IMR-90 (cell line): ENCODE data around the gene LRRC2. TPM values are rescaled to one million over a fixed set of nuclear protein-coding genes. Genes with fewer than 3 reads are reported as not detected.

Source experiments
- ATAC-seq: fragments of 200-7000 bp; cut with Tn5 transposase; 2 replicates; pipeline ENCODE4 v1.9.1; 2020; ENCODE audit warnings: low read depth, mild to moderate bottlenecking, moderate library complexity
- BruUV-seq: library from RNA; stranded (reverse); fragments of 400-500 nt; replicated peaks from 2 replicates; lab custom pipeline; 2021; lab: Mats Ljungman, UMichigan
- CTCF ChIA-PET: fragments of 300-600 bp; formaldehyde crosslinking; extraction: SDS; loops from one replicate; lab custom pipeline; 2021; ENCODE audit warnings: antibody characterized with exemption; lab: Yijun Ruan, JAX
- POLR2A ChIA-PET: fragments of 300-600 bp; sonication (Branson Sonifier 250); formaldehyde crosslinking; loops from one replicate; lab custom pipeline; 2022; ENCODE audit warnings: antibody characterized with exemption; ENCODE audit not compliant: unreplicated experiment; lab: Charles Lee
- DNase-seq: peaks from one replicate; pipeline ENCODE4 v3.0.0; 2013
- H2AFZ ChIP-seq: replicated peaks from 2 replicates; pipeline ENCODE3; 2013; ENCODE audit warnings: low read length, mild to moderate bottlenecking; ENCODE audit not compliant: poor library complexity
- H2AK5ac ChIP-seq: 2 replicates; pipeline ENCODE4 v1.6.1; 2013; ENCODE audit warnings: low read depth, low read length, inconsistent platforms
- H2AK9ac ChIP-seq: replicated peaks from 2 replicates; pipeline ENCODE3; 2013; ENCODE audit warnings: mild to moderate bottlenecking, low read depth, low read length, moderate library complexity; ENCODE audit not compliant: poor library complexity
- H2BK120ac ChIP-seq: 2 replicates; pipeline ENCODE4 v1.6.1; 2013; ENCODE audit warnings: low read depth, low read length, inconsistent platforms
- H2BK15ac ChIP-seq: 3 replicates; pipeline ENCODE4 v1.6.1; 2013; ENCODE audit warnings: low read depth, low read length, inconsistent platforms
- H2BK20ac ChIP-seq: 2 replicates; pipeline ENCODE4 v1.6.1; 2013; ENCODE audit warnings: low read depth, mild to moderate bottlenecking, inconsistent platforms, low read length, moderate library complexity
- H2BK5ac ChIP-seq: 2 replicates; pipeline ENCODE4 v1.6.1; 2013; ENCODE audit warnings: mild to moderate bottlenecking, low read depth, low read length, inconsistent platforms; ENCODE audit not compliant: poor library complexity, severe bottlenecking
- H3K14ac ChIP-seq: replicated peaks from 2 replicates; pipeline ENCODE4 v1.6.1; 2013; ENCODE audit warnings: low read depth, low read length, inconsistent platforms
- H3K18ac ChIP-seq: 2 replicates; pipeline ENCODE4 v1.6.1; 2013; ENCODE audit warnings: low read depth, low read length, control low read depth
- H3K23ac ChIP-seq: 2 replicates; pipeline ENCODE4 v1.6.1; 2013; ENCODE audit warnings: low read depth, low read length, inconsistent platforms
- H3K27ac ChIP-seq: 2 replicates; pipeline ENCODE4 v1.5.1; 2013; ENCODE audit warnings: mild to moderate bottlenecking, control low read depth, low read length; ENCODE audit not compliant: insufficient read depth
- H3K27me3 ChIP-seq: 2 replicates; pipeline ENCODE4 v1.6.1; 2013; ENCODE audit warnings: low read length; ENCODE audit not compliant: control insufficient read depth, insufficient read depth
- H3K36me3 ChIP-seq: 2 replicates; pipeline ENCODE4 v1.6.1; 2013; ENCODE audit warnings: low read length, mixed read lengths; ENCODE audit not compliant: control insufficient read depth, insufficient read depth
- H3K4ac ChIP-seq: 2 replicates; pipeline ENCODE4 v1.6.1; 2013; ENCODE audit warnings: low read depth, low read length, inconsistent platforms
- H3K4me1 ChIP-seq: 2 replicates; pipeline ENCODE4 v1.6.1; 2013; ENCODE audit warnings: low read length, mixed read lengths; ENCODE audit not compliant: control insufficient read depth, insufficient read depth
- H3K4me2 ChIP-seq: 2 replicates; pipeline ENCODE4 v1.6.1; 2013; ENCODE audit warnings: low read depth, mild to moderate bottlenecking, control low read depth, low read length, moderate library complexity
- H3K4me3 ChIP-seq: 2 replicates; pipeline ENCODE4 v1.5.1; 2013; ENCODE audit warnings: low read depth, mild to moderate bottlenecking, control low read depth, low read length, moderate library complexity; ENCODE audit not compliant: insufficient read depth
- H3K56ac ChIP-seq: 2 replicates; pipeline ENCODE4 v1.6.1; 2013; ENCODE audit warnings: low read length, inconsistent platforms; ENCODE audit not compliant: insufficient read depth; ENCODE audit errors: extremely low read depth
- H3K79me1 ChIP-seq, 2 experiments: 2 replicates each; pipeline ENCODE4 v1.6.1; 2013; ENCODE audit warnings: low read length in 2 of 2, inconsistent platforms in 1 of 2, low read depth in 1 of 2
- H3K9ac ChIP-seq: 2 replicates; pipeline ENCODE4 v1.6.1; 2013; ENCODE audit warnings: low read depth, low read length, control low read depth
- H3K9me1 ChIP-seq: 2 replicates; pipeline ENCODE4 v1.6.1; 2013; ENCODE audit warnings: low read length, inconsistent platforms; ENCODE audit not compliant: insufficient read depth
- H3K9me3 ChIP-seq: 2 replicates; pipeline ENCODE4 v1.6.1; 2013; ENCODE audit warnings: low read length; ENCODE audit not compliant: control insufficient read depth, insufficient read depth
- H4K20me1 ChIP-seq: 2 replicates; pipeline ENCODE4 v1.6.1; 2013; ENCODE audit warnings: low read length, inconsistent platforms; ENCODE audit not compliant: insufficient read depth
- H4K5ac ChIP-seq: 2 replicates; pipeline ENCODE4 v1.6.1; 2013; ENCODE audit warnings: mild to moderate bottlenecking, low read depth, low read length, control low read depth
- H4K8ac ChIP-seq, 2 experiments: 2 replicates each; pipeline ENCODE4 v1.6.1; 2013; ENCODE audit warnings: low read depth in 2 of 2, low read length in 2 of 2, control low read depth in 1 of 2, inconsistent platforms in 1 of 2
- H4K91ac ChIP-seq: 2 replicates; pipeline ENCODE4 v1.6.1; 2013; ENCODE audit warnings: low read depth, low read length, inconsistent platforms; ENCODE audit not compliant: insufficient read depth
- BHLHE40 ChIP-seq: fragments of 150-350 bp; IDR thresholded peaks from 2 replicates; pipeline ENCODE4 v1.6.1; 2016; ENCODE audit warnings: mild to moderate bottlenecking, low read depth, low read length
- CEBPB ChIP-seq: IDR thresholded peaks from 2 replicates; pipeline ENCODE4 v1.6.1; 2012; ENCODE audit warnings: low read depth, low read length, improper control_type of control experiment
- FOS ChIP-seq: fragments of 150-350 bp; IDR thresholded peaks from 2 replicates; pipeline ENCODE4 v1.6.1; 2016; ENCODE audit warnings: low read depth, low read length
- MAZ ChIP-seq: IDR thresholded peaks from 2 replicates; pipeline ENCODE4 v1.6.1; 2012; ENCODE audit warnings: low read depth, mild to moderate bottlenecking, low read length, improper control_type of control experiment, moderate library complexity, borderline replicate concordance
- MXI1 ChIP-seq: IDR thresholded peaks from 2 replicates; pipeline ENCODE4 v1.6.1; 2012; ENCODE audit warnings: low read depth, mild to moderate bottlenecking, low read length, moderate library complexity, borderline replicate concordance
- POLR2A ChIP-seq: IDR thresholded peaks from 2 replicates; pipeline ENCODE4 v1.6.1; 2012; ENCODE audit warnings: mild to moderate bottlenecking, low read depth, low read length
- RAD21 ChIP-seq: IDR thresholded peaks from 2 replicates; pipeline ENCODE4 v1.6.1; 2012; ENCODE audit warnings: low read length, improper control_type of control experiment
- RCOR1 ChIP-seq: IDR thresholded peaks from 2 replicates; pipeline ENCODE4 v1.6.1; 2012; ENCODE audit warnings: mild to moderate bottlenecking, low read length, improper control_type of control experiment; ENCODE audit not compliant: insufficient replicate concordance
- WGBS, 2 experiments: methylation state at CpG; one replicate each; pipeline versions ENCODE4 v1.1.5 to v1.1.7; 2013; ENCODE audit warnings: missing lambda C conversion rate in 2 of 2; ENCODE audit not compliant: insufficient read length in 1 of 2; ENCODE audit errors: extremely low coverage in 2 of 2; 5-methylcytosine and 5-hydroxymethylcytosine counted together
- dilution Hi-C: fragments of 300-500 bp; cut with HindIII; formaldehyde crosslinking; loops from one replicate; pipeline ENCODE4 v1.14.3; 2018; ENCODE audit warnings: low sequenced_read_pairs; ENCODE audit not compliant: unreplicated experiment
- in situ Hi-C: fragments of 300-500 bp; cut with MboI; formaldehyde crosslinking; loops from 3 replicates; pipeline ENCODE4 v1.14.3; 2019; ENCODE audit warnings: low sequenced_read_pairs, inconsistent platforms, mixed read lengths
- intact Hi-C: fragments of 100-400 bp; cut with micrococcal nuclease; formaldehyde crosslinking; loops from 2 replicates; pipeline ENCODE4 v1.10.0; 2022
- polyA plus RNA-seq, 3 experiments: library from polyadenylated mRNA; depleted of rRNA; stranded (reverse); fragments of >200 nt; gene quantifications; 2 replicates each; pipeline ENCODE4 v1.2.3, GENCODE V29; 2012; ENCODE audit warnings: low replicate concordance in 1 of 3
- total RNA-seq: library from RNA; depleted of rRNA; stranded (reverse); fragments of >200 nt; gene quantifications from 2 replicates; pipeline ENCODE4 v1.2.3, GENCODE V29; 2012
- TF ChIP-seq, protein P1 (sequence below): fragments of 150-350 bp; IDR thresholded peaks from 2 replicates; pipeline ENCODE4 v1.6.1; 2016; ENCODE audit warnings: low read depth, mild to moderate bottlenecking, low read length, moderate library complexity, borderline replicate concordance
- TF ChIP-seq, protein P2 (sequence below): conservative IDR thresholded peaks from 2 replicates; pipeline ENCODE4 v1.5.1; 2012; ENCODE audit warnings: mild to moderate bottlenecking, low read depth, low read length, improper control_type of control experiment
- TF ChIP-seq, protein P3 (sequence below): fragments of 150-350 bp; IDR thresholded peaks from 2 replicates; pipeline ENCODE4 v1.6.1; 2017; ENCODE audit warnings: mild to moderate bottlenecking, antibody characterized with exemption, low read length, low read depth

The LRRC2 gene
- total and polyA plus RNA-seq, 2 of the 4 experiments (the other 2 are of a cell fraction): 2.9 to 4.1 TPM

DNA sequence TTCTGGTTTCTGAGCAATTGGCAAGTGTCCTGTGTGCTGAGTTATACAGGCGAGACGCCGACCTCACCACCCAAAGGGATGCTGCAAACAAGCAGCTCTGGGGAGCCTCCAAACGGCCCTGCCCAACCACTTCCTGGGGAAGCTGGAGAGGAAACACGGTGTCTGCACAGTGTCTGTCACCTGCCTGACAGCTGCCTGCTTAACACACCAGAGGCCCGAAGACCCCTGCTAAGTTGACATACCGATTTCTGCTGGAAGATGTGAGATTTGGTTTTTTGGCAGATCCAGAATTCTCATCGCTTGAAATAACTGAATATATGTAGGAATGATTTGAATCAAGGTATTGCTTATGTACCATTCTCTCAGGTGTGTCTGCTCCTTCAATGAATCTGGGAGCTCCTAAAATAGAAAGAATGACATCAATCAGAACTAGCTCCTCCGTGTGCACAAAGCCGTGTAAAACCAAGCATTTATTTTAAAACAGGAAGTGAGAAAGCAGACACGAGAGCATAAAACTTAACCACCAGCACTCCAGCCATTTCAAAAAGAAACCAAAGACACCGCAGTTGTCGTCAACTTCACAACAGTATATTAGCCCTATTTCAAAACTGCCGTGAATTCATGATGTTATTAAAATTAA, 27.2 kb downstream of the LRRC2 start:
- ATAC-seq: peak; percentile 81
- H3K9ac ChIP-seq: no peak overlapping the region; the same call in 1 of the 2 replicates
- peak overlapping the region; percentile 13 to 87; a peak in 3 of 4 replicates for H4K8ac ChIP-seq
- no peak overlapping the region for H3K4me3 ChIP-seq
- H3K4ac ChIP-seq: peak overlapping the region; percentile 75
- no peak overlapping the region for H2AK9ac ChIP-seq
- H2BK5ac ChIP-seq: peak overlapping the region; percentile 28
- H3K9me1 ChIP-seq: peaks cover 30% of the 10 kb centered on the region
- H2BK15ac ChIP-seq: peak overlapping the region; percentile 69; the same call in 2 of the 3 replicates
- no CpG with 5 or more reads among the region's 14 CpGs for WGBS, 2 experiments
- peak overlapping the region; percentile 48; the same call in 1 of the 2 replicates for H3K18ac ChIP-seq
- dilution Hi-C loops (no loop called here), in situ Hi-C loops (no loop called here), intact Hi-C loops (no loop called here)
- H3K27me3 ChIP-seq: no peaks in the 10 kb centered on the region
- peak overlapping the region; percentile 89 for H2BK20ac ChIP-seq
- peaks cover 24% of the 10 kb centered on the region for H3K4me1 ChIP-seq
- H3K9me3 ChIP-seq: no peaks in the 10 kb centered on the region
- peak overlapping the region; percentile 79 for H2BK120ac ChIP-seq
- BruUV-seq: no TSS peak
- H4K5ac ChIP-seq: peak overlapping the region; percentile 36
- ChIA-PET CTCF (interaction anchor here (1.2 to 1.5 kb wide), 3 partner anchors 49 to 91 kb away, joined by 3 to 6 read pairs (median 4); no protein-coding TSS in a partner anchor), POLR2A (no interaction called here)
- H3K79me1 ChIP-seq: peaks cover 0 to 6% of the 10 kb centered on the region in 2 experiments; a peak in 1 of 4 replicates
- H4K20me1 ChIP-seq: no peaks in the 10 kb centered on the region
- H3K36me3 ChIP-seq: peaks cover 16% of the 10 kb centered on the region
- peak; percentile 83 for DNase-seq
- peak overlapping the region; percentile 58; the same call in 1 of the 2 replicates for H3K23ac ChIP-seq
- H3K27ac ChIP-seq: peak overlapping the region; percentile 55
- H3K56ac ChIP-seq: 0 out of 2 replicates have a peak overlapping the region, but pooled peaks have one; percentile 23
- peak overlapping the region; percentile 48 for H3K14ac ChIP-seq
- TF ChIP-seq MAZ (no peak), CEBPB (no peak), RCOR1 (no peak), BHLHE40 (no peak), RAD21 (no peak), MXI1 (no peak), POLR2A (no peak), FOS (no peak)
- TF ChIP-seq, protein P1, sequence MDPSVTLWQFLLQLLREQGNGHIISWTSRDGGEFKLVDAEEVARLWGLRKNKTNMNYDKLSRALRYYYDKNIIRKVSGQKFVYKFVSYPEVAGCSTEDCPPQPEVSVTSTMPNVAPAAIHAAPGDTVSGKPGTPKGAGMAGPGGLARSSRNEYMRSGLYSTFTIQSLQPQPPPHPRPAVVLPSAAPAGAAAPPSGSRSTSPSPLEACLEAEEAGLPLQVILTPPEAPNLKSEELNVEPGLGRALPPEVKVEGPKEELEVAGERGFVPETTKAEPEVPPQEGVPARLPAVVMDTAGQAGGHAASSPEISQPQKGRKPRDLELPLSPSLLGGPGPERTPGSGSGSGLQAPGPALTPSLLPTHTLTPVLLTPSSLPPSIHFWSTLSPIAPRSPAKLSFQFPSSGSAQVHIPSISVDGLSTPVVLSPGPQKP: no peak
- TF ChIP-seq, protein P2, sequence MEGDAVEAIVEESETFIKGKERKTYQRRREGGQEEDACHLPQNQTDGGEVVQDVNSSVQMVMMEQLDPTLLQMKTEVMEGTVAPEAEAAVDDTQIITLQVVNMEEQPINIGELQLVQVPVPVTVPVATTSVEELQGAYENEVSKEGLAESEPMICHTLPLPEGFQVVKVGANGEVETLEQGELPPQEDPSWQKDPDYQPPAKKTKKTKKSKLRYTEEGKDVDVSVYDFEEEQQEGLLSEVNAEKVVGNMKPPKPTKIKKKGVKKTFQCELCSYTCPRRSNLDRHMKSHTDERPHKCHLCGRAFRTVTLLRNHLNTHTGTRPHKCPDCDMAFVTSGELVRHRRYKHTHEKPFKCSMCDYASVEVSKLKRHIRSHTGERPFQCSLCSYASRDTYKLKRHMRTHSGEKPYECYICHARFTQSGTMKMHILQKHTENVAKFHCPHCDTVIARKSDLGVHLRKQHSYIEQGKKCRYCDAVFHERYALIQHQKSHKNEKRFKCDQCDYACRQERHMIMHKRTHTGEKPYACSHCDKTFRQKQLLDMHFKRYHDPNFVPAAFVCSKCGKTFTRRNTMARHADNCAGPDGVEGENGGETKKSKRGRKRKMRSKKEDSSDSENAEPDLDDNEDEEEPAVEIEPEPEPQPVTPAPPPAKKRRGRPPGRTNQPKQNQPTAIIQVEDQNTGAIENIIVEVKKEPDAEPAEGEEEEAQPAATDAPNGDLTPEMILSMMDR: no peak
- TF ChIP-seq, protein P3, sequence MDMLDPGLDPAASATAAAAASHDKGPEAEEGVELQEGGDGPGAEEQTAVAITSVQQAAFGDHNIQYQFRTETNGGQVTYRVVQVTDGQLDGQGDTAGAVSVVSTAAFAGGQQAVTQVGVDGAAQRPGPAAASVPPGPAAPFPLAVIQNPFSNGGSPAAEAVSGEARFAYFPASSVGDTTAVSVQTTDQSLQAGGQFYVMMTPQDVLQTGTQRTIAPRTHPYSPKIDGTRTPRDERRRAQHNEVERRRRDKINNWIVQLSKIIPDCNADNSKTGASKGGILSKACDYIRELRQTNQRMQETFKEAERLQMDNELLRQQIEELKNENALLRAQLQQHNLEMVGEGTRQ: no peak
- H2AFZ ChIP-seq: peak overlapping the region; percentile 44
- peak overlapping the region; percentile 10; the same call in 1 of the 2 replicates for H3K4me2 ChIP-seq
- peak overlapping the region; percentile 79; the same call in 1 of the 2 replicates for H4K91ac ChIP-seq
- peak overlapping the region; percentile 71; the same call in 1 of the 2 replicates for H2AK5ac ChIP-seq
